Right lobe of liver (tissue), 6 donors: ENCODE results near the gene PRCP. TPM values are rescaled to one million over a fixed set of nuclear protein-coding genes. Genes with fewer than 3 reads are reported as not detected.

Source experiments
- ATAC-seq, 4 donors: fragments of 200-7000 bp; cut with Tn5 transposase; one replicate each; pipeline ENCODE4 v1.9.1; 2020; ENCODE audit warnings: mild to moderate bottlenecking in 4 of 4, moderate library complexity in 4 of 4
- DNase-seq, 3 donors: peaks; one replicate each; pipeline ENCODE4 v3.0.0-alpha.2; 2020
- H3K27ac ChIP-seq, 3 donors: fragments of 200-600 bp; one replicate each; pipeline ENCODE4 v1.8.0; 2022
- H3K27me3 ChIP-seq, 2 donors: fragments of 200-600 bp; one replicate each; pipeline ENCODE4 v1.8.0; 2022
- H3K36me3 ChIP-seq, 4 donors: fragments of 200-600 bp; sonication (generic) in 1 of 4; one replicate each; pipeline versions ENCODE4 v1.5.1 to v1.8.0; 2017 to 2022; ENCODE audit warnings: control low read depth in 1 of 4
- H3K4me1 ChIP-seq, 4 donors: fragments of 200-600 bp; sonication (generic) in 1 of 4; one replicate each; pipeline versions ENCODE4 v1.5.1 to v1.8.0; 2017 to 2022; ENCODE audit warnings: control low read depth in 1 of 4
- H3K4me3 ChIP-seq, 3 donors: fragments of 200-600 bp; one replicate each; pipeline ENCODE4 v1.8.0; 2022
- H3K9me3 ChIP-seq, 4 donors: fragments of 200-600 bp; sonication (generic) in 1 of 4; one replicate each; pipeline versions ENCODE4 v1.5.1 to v1.8.0; 2017 to 2022; ENCODE audit warnings: control low read depth in 1 of 4
- POLR2A ChIP-seq: fragments of 450-650 bp; IDR thresholded peaks from one replicate; pipeline ENCODE4 v1.6.1; 2017; ENCODE audit warnings: antibody characterized with exemption, mild to moderate bottlenecking
- whole genome bisulfite sequencing: methylation state at CpG from one replicate; pipeline ENCODE4 v1.1.6; 2018; ENCODE audit warnings: low coverage, low lambda C conversion rate; ENCODE audit not compliant: insufficient coverage; ENCODE audit errors: missing lambda C conversion rate; 5-methylcytosine and 5-hydroxymethylcytosine counted together
- intact Hi-C, 2 donors: fragments of 100-400 bp; cut with DNase I; formaldehyde crosslinking; loops; one replicate each; pipeline versions ENCODE4 v1.11.2 to v1.14.1; 2022
- total RNA-seq, 6 experiments: library from RNA; depleted of rRNA in 2 of 6; stranded (reverse); fragments of >200 nt in 2 of 6; fragmentation: NEBNext Ultra II Directional in 3 of 6; extraction: Animal tissue kit (Norgen Biotek cat#: 25700) in 3 of 6; gene quantifications; one replicate each; pipeline versions ENCODE4 v1.1.0 to v1.2.4, GENCODE V29; 2016 to 2023
- TF ChIP-seq, protein P1 (sequence below), 4 donors: fragments of 200-600 bp in 3 of 4; fragments of 450-650 bp in 1 of 4; IDR thresholded peaks; one replicate each; pipeline versions ENCODE4 v1.5.1 to v1.8.0; 2016 to 2022; ENCODE audit warnings: antibody characterized with exemption in 4 of 4, mild to moderate bottlenecking in 2 of 4
- donor health status: DM: no; HTN: yes; CAD: no.
- donor health status: DM: no; HTN: no; CAD: no.
- donor health status: DM: no; HTN: no; CAD: no.
- donor health status: DM: no; HTN: yes; CAD: no.
- donor health status: DM: no; HTN: yes; CAD: no.

Gene PRCP
- total RNA-seq, 6 experiments from 2014 or later, result 35.4 to 84.9 (median 49.4) TPM

DNA sequence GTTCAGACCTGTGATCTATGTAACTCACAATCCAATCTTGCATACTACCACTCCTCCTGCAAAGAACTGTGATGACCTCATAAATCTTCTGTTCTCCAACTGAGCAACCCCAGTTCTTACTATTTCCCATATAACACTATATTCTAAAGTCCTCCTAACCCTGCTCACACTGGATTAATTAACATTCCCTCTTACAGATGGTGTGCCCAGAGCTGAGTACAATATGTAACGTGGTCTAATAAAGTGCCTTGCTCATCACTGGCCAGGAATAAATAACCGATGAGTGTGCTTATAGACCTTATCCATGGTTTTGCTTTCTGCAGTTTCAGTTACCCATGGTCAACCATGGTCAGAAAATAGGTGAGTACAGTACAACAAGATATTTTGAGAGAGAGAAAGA, 28.6 kb downstream of the PRCP start:
- TF ChIP-seq POLR2A, result no peak
- TF ChIP-seq, protein P1, sequence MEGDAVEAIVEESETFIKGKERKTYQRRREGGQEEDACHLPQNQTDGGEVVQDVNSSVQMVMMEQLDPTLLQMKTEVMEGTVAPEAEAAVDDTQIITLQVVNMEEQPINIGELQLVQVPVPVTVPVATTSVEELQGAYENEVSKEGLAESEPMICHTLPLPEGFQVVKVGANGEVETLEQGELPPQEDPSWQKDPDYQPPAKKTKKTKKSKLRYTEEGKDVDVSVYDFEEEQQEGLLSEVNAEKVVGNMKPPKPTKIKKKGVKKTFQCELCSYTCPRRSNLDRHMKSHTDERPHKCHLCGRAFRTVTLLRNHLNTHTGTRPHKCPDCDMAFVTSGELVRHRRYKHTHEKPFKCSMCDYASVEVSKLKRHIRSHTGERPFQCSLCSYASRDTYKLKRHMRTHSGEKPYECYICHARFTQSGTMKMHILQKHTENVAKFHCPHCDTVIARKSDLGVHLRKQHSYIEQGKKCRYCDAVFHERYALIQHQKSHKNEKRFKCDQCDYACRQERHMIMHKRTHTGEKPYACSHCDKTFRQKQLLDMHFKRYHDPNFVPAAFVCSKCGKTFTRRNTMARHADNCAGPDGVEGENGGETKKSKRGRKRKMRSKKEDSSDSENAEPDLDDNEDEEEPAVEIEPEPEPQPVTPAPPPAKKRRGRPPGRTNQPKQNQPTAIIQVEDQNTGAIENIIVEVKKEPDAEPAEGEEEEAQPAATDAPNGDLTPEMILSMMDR (IDR thresholded peaks at IDR 0.05), result no peak
- 94% methylated on average over 2 of the region's 2 CpGs for WGBS
- Histone ChIP-seq H3K27ac (no peak overlapping the region), H3K4me3 (no peak overlapping the region), H3K4me1 (peaks cover 0 to 15% (median 5%) of the 10 kb centered on the region in 4 donors), H3K9me3 (no peaks in the 10 kb centered on the region), H3K27me3 (no peaks in the 10 kb centered on the region), H3K36me3 (no peaks in the 10 kb centered on the region)
- intact Hi-C loops, result no loop called here
- ATAC-seq (no peak), DNase-seq (no peak)

GRCh38 chr11:82869657-82870056, 30.6 kb downstream of the PRCP start:
- Histone ChIP-seq H3K27me3 (no peaks in the 10 kb centered on the region), H3K36me3 (no peaks in the 10 kb centered on the region), H3K27ac (peak overlapping the region in 1 of 3 donors; percentile 54), H3K9me3 (no peaks in the 10 kb centered on the region), H3K4me1 (peaks cover 0 to 17% (median 6%) of the 10 kb centered on the region in 4 donors), H3K4me3 (no peak overlapping the region)
- peak in 1 of 3 donors; percentile 55 for DNase-seq
- ATAC-seq, result peak; percentile 73 to 90 (median 85)
- intact Hi-C loops, result no loop called here
- TF ChIP-seq, protein P1 (IDR thresholded peaks at IDR 0.05), result no peak
- no peak for TF ChIP-seq POLR2A

GRCh38 chr11:82867495-82868082, 32.6 kb downstream of the PRCP start:
- H3K4me1 ChIP-seq, result peaks cover 0 to 25% (median 7%) of the 10 kb centered on the region in 4 donors
- no peaks in the 10 kb centered on the region for H3K9me3 ChIP-seq
- ATAC-seq (peak; percentile 59 to 71 (median 68)), DNase-seq (peak in 2 of 3 donors; percentile 35 to 75)
- intact Hi-C loops, result no loop called here
- no peaks in the 10 kb centered on the region for H3K27me3 ChIP-seq
- H3K36me3 ChIP-seq, result no peaks in the 10 kb centered on the region
- no peak for TF ChIP-seq POLR2A
- TF ChIP-seq, protein P1 (IDR thresholded peaks at IDR 0.05), result peak; percentile 68 to 78 (median 75)
- peak overlapping the region in 1 of 3 donors; percentile 30 for H3K27ac ChIP-seq
- WGBS, result 12% methylated on average over 10 of the region's 10 CpGs
- peak overlapping the region in 1 of 3 donors; percentile 26 for H3K4me3 ChIP-seq

- intact Hi-C loops, result no loop called here
- Histone ChIP-seq H3K27me3 (no peaks in the 10 kb centered on the region), H3K4me1 (peaks cover 0 to 25% (median 7%) of the 10 kb centered on the region in 4 donors), H3K4me3 (no peak overlapping the region), H3K36me3 (no peaks in the 10 kb centered on the region), H3K27ac (no peak overlapping the region), H3K9me3 (no peaks in the 10 kb centered on the region)
- ATAC-seq (no peak), DNase-seq (no peak)
- WGBS, result 86% methylated on average over 2 of the region's 2 CpGs
- TF ChIP-seq POLR2A, result no peak
- TF ChIP-seq, protein P1 (IDR thresholded peaks at IDR 0.05), result no peak
Measured at GRCh38 chr11:82865841-82866240, 34.4 kb downstream of the PRCP start.
